T-helper 2 cell treated with Interferon-gamma antibody and Interleukin-4, amounts not matched to agents 5 μg/mL and 100 μg/mL, for 36 hours (primary cell): ENCODE results near the gene ATP10B.

ENCODE experiments used
- DNase-seq: peaks from one replicate; pipeline ENCODE4 v3.0.0; 2021; ENCODE audit warnings: low spot score
- H3K27ac Mint-ChIP-seq: one replicate; pipeline ENCODE4 v1.8.0; 2021; ENCODE audit warnings: mild to moderate bottlenecking, mixed read lengths
- H3K27me3 Mint-ChIP-seq: one replicate; pipeline ENCODE4 v1.8.0; 2021; ENCODE audit warnings: low read depth, mixed read lengths
- H3K36me3 Mint-ChIP-seq: one replicate; pipeline ENCODE4 v1.8.0; 2021; ENCODE audit warnings: low read depth, mixed read lengths
- H3K4me1 Mint-ChIP-seq: one replicate; pipeline ENCODE4 v1.8.0; 2021; ENCODE audit warnings: low read depth, mixed read lengths
- H3K4me3 Mint-ChIP-seq: one replicate; pipeline ENCODE4 v1.8.0; 2022; ENCODE audit warnings: mild to moderate bottlenecking, moderate library complexity, mixed read lengths
- H3K9me3 Mint-ChIP-seq: one replicate; pipeline ENCODE4 v1.8.0; 2021; ENCODE audit warnings: mixed read lengths

Gene ATP10B

DNA sequence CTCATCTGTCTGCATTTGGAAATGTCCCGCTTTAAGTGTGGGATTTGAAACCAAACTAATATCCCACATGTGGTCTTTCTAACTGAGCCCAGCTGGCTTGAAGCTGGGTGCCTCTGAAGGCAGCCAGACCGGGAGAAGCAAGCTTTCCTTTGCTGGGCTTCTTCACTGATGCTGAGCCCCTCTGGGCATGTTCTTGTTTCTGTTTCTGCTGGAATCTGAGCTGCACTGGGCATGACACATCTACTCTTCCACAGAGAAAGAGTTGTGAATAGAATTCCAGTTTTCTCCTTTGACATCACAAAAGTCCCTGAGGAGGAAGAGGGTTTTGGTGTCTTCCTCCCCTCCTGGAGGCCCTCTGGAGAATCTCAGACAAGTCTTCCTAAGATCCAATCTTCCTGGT is 179.5 kb downstream of the ATP10B start:
- H3K4me1 Mint-ChIP-seq = no peaks in the 10 kb centered on the region
- H3K27ac Mint-ChIP-seq = no peak overlapping the region
- H3K36me3 Mint-ChIP-seq = no peaks in the 10 kb centered on the region
- DNase-seq = no peak
- H3K4me3 Mint-ChIP-seq = no peak overlapping the region
- H3K9me3 Mint-ChIP-seq = no peaks in the 10 kb centered on the region
- H3K27me3 Mint-ChIP-seq = peaks cover 11% of the 10 kb centered on the region

DNA sequence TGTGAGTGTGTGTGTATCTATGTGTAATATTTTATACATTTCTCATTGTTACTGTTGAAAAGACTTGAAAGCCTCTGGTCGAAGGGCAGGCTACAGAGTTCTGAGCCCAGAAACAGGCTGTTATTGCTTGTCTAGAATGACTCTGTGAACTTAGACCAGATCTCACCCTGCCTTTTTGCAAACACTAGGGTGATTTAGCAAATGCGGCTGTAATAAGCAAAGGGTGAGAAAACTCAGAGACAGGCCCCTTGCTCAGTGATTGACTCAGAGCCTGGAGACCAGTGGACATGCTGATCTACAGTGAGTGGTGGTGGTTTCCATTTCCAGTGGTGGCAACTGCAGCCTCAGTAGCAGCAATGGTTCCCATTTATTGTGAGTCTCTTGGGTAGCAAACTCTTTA is 183.7 kb downstream of the ATP10B start:
- H3K4me1 Mint-ChIP-seq = no peaks in the 10 kb centered on the region
- H3K36me3 Mint-ChIP-seq = no peaks in the 10 kb centered on the region
- no peak overlapping the region for H3K27ac Mint-ChIP-seq
- H3K27me3 Mint-ChIP-seq = peaks cover 11% of the 10 kb centered on the region
- H3K9me3 Mint-ChIP-seq = no peaks in the 10 kb centered on the region
- no peak overlapping the region for H3K4me3 Mint-ChIP-seq
- DNase-seq = no peak

DNA sequence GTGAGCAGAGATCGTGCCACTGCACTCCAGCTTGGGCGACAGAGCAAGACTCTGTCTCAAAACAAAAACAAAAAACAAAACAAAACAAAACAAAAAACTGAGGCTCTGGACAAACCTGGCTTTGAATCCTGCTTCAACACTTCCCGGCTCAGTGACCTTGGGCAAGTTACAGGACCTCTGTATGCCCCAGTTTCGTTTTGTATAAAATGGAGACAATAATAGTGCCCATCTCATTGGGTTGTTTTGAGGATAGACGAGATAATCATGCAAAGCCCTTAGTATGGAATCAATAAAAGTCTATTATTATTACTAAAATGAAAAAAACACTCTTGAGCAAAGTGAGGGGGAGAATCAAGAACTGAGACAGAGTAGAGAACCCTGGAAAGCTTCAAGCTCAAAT is 184.9 kb downstream of the ATP10B start:
- no peaks in the 10 kb centered on the region for H3K4me1 Mint-ChIP-seq
- H3K27me3 Mint-ChIP-seq = peaks cover 7% of the 10 kb centered on the region
- DNase-seq = no peak
- H3K36me3 Mint-ChIP-seq = no peaks in the 10 kb centered on the region
- no peaks in the 10 kb centered on the region for H3K9me3 Mint-ChIP-seq
- H3K4me3 Mint-ChIP-seq = no peak overlapping the region
- no peak overlapping the region for H3K27ac Mint-ChIP-seq

DNA sequence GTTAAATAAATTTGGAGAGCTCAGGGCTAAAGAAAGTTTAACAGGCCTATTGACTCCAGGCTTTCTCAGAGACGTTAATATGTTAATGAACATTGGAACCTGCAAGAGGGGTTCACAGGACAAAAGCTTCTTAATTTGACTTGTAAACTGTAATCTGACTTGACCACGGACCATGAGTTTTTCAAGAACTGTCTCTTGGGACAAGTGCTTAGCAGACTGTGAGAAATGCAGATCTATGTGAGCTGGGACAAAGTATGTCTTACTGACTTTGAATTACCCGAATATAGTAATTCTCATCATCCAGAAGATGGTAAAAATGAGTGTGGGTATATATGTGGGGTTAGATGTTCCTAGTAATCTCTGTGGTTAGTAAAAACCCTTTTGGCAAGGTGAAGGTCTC is 186.6 kb downstream of the ATP10B start:
- Mint-ChIP-seq H3K36me3 (no peaks in the 10 kb centered on the region), H3K27me3 (peaks cover 5% of the 10 kb centered on the region), H3K9me3 (no peaks in the 10 kb centered on the region), H3K4me3 (no peak overlapping the region), H3K27ac (no peak overlapping the region), H3K4me1 (no peaks in the 10 kb centered on the region)
- DNase-seq = no peak

DNA sequence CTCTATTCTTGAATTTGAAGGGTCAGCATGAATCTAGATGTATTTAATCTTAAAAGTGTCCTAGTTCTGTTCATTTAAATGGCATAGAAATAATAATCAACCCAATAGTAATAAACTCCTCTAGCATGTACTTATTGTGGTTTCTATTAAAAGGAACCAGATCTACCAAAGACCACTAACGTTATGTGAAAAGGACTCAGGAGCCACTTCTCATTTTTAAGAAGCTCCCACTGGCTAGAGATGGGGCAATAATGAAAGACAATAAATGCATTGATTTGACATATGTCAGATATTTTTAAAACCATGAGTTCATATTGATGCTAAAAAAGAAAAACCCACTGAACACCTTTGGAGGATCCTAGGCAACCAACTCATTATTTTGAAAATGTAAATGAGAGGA is 191.9 kb downstream of the ATP10B start:
- H3K27ac Mint-ChIP-seq = no peak overlapping the region
- no peak overlapping the region for H3K4me3 Mint-ChIP-seq
- no peak for DNase-seq
- H3K4me1 Mint-ChIP-seq = peaks cover 20% of the 10 kb centered on the region
- peaks cover 6% of the 10 kb centered on the region for H3K9me3 Mint-ChIP-seq
- H3K36me3 Mint-ChIP-seq = peaks cover 5% of the 10 kb centered on the region
- no peaks in the 10 kb centered on the region for H3K27me3 Mint-ChIP-seq

DNA sequence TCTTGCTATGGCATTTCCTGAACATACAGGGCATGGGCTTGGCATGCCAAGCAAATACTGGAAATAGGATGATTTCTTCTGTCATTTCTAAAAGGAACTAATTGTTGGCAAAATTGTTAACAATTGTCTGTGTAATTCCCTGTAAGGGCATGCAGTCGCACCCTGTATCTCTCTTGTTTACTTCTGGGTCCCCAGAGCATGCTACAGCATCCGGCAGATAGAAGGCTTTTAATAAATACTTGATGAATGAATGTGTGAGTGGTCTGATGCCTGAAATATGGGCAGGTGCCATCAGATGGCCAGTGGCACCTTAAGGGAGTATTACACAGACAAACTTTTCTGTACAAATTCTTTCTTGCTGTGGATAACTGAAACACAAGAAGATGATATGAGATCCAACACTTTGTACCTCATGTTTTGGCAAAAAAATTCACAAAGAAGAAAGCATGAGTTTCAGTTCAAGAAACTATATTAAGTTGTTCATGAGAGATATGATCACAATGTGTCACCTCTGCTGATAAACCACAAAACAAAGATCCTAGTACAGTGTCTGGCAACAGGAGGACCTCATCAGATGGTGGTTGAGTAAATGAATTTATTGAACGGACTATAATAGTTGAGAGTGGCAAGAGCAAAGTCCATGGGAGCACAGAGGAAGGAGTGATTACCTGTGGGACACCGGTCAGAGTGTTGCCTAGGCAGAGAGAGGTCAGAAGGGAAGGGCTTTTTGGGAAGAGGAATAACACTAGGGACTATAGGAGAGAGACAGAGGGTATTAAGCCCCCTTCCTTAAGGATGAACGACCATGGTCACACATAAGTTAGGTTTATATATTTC is 194.2 kb downstream of the ATP10B start:
- peaks cover 20% of the 10 kb centered on the region for H3K4me1 Mint-ChIP-seq
- peak overlapping the region; percentile 61 for H3K4me3 Mint-ChIP-seq
- no peak for DNase-seq
- H3K27ac Mint-ChIP-seq = peak overlapping the region; percentile 43
- peaks cover 6% of the 10 kb centered on the region for H3K9me3 Mint-ChIP-seq
- H3K36me3 Mint-ChIP-seq = peaks cover 5% of the 10 kb centered on the region
- no peaks in the 10 kb centered on the region for H3K27me3 Mint-ChIP-seq

DNA sequence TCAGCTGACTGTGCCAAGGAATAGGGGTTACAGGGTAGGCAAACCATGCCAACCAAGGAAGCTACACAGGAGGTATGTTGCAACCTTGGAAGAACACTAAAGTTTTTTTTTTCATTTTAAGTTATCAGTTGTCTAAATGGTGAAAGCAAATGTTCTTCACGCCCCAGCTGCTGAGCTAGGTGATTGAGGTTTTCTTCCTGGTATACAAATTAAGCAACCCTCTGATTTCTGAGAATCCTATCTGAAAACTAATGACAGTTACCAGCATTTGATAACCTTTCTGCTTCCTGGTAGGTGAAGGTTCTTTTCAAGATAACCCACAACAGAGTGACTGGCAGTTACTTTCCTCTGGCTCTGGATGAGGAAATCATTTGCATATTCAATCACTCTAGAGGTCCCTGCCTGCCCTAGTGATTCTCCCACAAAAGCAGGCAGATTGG is 194.9 kb downstream of the ATP10B start:
- Mint-ChIP-seq H3K27me3 (no peaks in the 10 kb centered on the region), H3K27ac (peak overlapping the region; percentile 43), H3K9me3 (peaks cover 6% of the 10 kb centered on the region), H3K4me1 (peaks cover 20% of the 10 kb centered on the region), H3K36me3 (peaks cover 5% of the 10 kb centered on the region), H3K4me3 (peak overlapping the region; percentile 61)
- DNase-seq = no peak

DNA sequence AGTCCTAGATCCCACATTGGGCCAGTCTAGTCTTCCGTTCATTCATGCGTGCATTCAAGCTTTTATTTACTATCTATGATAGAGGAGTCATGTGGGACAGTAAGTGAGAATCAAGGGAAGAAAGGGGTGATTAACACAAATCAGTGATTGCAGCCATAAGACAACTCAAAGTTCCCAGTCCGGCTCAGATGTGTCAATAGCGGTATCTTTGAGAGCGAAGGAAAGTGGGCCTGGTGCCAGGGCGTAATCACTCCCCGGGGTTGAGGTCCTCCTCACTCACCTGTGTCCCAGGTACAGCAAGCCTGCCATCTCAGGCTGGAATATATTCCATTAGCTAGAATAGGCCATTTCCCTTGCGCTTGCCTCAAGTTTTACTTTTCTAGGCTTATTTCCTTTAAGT is 196.3 kb downstream of the ATP10B start:
- Mint-ChIP-seq H3K4me3 (no peak overlapping the region), H3K9me3 (peaks cover 6% of the 10 kb centered on the region), H3K27ac (no peak overlapping the region), H3K4me1 (peaks cover 20% of the 10 kb centered on the region), H3K36me3 (peaks cover 5% of the 10 kb centered on the region), H3K27me3 (no peaks in the 10 kb centered on the region)
- DNase-seq = no peak

DNA sequence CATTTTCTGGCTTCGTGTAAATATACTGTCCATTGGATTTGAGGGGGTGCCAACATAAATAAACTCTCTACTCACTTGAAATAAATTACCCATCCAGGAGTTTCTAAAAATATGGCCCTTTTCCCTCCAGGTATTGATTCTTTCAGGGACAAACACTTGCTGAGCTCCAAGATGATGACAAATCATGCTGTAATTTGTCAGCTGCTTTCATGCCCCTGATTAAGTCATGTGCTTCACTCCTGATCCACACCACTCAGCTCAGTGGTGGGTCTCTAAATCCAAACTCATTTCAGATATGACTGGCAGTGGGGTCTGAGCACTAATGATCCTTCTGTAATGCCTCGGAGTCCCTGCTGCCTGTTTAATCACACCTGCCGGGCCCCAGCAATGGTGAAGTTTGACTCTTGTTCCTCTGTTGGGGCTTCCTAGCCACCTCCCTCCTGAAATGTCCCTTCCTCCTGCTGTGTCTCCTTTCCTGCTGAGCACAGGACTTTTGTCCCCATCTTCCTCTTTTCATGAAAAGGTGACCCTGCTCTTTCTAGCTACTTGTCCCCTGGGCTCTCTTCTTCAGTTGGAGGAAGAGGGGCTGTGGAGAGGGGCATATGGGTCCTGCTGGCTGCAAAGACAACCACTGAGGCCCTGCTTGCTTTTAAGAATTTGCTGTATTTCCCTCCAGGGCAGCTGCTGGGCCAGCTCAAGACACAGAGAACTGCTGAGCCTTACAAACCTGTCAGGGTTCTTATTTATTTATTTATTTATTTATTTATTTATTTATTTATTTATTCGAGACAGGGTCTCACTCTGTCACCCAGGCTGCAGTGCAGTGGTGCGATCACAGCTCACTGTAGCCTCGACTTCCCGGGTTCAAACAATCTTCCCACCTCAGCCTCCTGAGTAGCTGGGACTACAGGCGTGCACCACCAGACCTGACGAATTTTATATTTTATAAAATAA is 200.0 kb downstream of the ATP10B start:
- Mint-ChIP-seq H3K9me3 (no peaks in the 10 kb centered on the region), H3K36me3 (peaks cover 5% of the 10 kb centered on the region), H3K4me3 (no peak overlapping the region), H3K4me1 (peaks cover 9% of the 10 kb centered on the region), H3K27me3 (no peaks in the 10 kb centered on the region), H3K27ac (no peak overlapping the region)
- no peak for DNase-seq

DNA sequence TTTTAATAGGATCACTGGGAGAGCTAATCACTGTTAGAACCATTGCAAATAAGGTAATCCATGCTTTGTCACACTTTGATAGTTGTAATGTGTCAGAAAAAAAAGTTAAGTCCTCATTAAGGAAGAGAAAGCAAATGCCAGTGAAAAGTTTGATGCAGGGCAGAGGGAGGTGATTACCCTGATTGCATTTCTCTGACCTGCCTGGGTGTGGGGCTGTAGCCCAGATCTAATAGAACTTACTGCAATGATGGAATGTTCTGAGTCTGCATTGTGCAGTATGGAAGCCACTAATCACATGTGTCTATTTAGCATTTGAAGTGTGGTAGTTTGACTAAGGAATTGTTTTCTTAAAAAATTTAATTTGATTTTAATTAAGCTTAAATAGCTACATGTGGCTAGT is 202.7 kb downstream of the ATP10B start:
- Mint-ChIP-seq H3K4me3 (no peak overlapping the region), H3K9me3 (no peaks in the 10 kb centered on the region), H3K27me3 (no peaks in the 10 kb centered on the region), H3K27ac (no peak overlapping the region), H3K4me1 (no peaks in the 10 kb centered on the region), H3K36me3 (no peaks in the 10 kb centered on the region)
- DNase-seq = no peak

DNA sequence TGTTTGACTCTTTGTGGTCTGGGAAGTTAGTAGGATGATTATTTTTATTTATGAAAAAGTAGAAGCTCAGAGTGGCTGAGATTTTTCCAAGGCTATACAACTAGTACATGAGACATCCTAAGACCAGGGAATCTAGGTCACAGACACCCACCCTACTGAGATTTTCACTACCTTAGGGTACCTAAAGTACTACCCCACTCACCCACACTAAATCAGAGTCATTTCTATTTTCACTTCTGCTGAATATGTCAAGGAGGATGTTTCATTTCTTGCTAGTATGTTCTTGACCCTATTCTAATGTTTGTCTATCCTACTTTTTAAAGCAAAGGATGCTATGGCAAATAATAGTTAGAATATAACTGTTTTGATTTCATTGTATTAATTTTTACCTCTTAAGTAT is 206.0 kb downstream of the ATP10B start:
- Mint-ChIP-seq H3K27me3 (no peaks in the 10 kb centered on the region), H3K4me1 (no peaks in the 10 kb centered on the region), H3K4me3 (no peak overlapping the region), H3K36me3 (no peaks in the 10 kb centered on the region), H3K9me3 (no peaks in the 10 kb centered on the region), H3K27ac (no peak overlapping the region)
- no peak for DNase-seq

DNA sequence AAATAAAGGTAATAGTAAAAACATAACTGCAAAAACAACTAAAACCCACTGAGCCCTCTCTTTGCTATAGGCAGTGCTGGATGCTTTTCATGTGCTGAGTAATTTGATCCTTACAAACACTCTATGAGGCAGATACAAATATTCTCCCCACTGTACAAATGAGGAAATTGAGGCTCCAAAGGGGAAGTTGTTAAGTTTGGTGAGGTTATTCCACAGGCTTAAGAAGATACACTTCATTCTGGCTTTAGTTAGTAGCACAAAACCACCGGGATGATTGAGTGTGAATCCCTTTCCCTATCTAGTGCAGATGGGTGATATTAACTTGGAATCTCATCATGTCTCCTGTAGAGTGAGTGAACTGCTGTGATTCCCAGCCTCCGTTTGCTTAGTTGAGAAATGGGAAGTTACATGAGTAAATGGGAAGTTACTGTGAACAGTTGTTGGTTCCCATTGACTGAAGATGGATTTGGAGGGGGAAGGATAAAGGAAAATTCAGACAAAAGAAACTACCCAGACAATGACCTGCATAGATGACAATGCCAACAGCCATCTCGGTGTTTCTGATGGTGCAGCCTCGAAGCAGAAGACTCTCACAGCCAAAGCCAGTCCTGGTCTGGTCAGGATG is 208.3 kb downstream of the ATP10B start:
- Mint-ChIP-seq H3K9me3 (no peaks in the 10 kb centered on the region), H3K27ac (no peak overlapping the region), H3K27me3 (no peaks in the 10 kb centered on the region), H3K36me3 (no peaks in the 10 kb centered on the region), H3K4me1 (no peaks in the 10 kb centered on the region), H3K4me3 (no peak overlapping the region)
- DNase-seq = no peak

DNA sequence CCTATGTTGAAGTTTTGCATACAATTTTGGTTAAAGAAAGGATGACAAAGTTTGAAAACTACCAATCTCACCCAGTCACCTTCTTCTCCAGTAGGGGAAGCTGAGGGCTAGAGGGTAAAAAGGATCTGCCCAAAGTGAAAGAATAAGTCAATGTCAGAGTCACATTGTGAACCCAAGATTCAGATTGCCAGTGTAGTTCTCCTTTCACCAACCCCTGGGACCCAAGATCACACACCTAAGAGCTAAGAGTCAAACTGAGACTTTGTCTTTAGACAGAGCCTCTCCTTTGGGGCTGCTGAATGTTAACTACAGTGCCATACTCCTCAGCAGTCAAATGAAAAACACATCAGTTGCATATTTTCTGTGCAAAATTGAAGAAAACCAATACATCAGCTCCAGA is 210.6 kb downstream of the ATP10B start:
- no peaks in the 10 kb centered on the region for H3K4me1 Mint-ChIP-seq
- no peak overlapping the region for H3K4me3 Mint-ChIP-seq
- DNase-seq = no peak
- H3K27ac Mint-ChIP-seq = no peak overlapping the region
- H3K36me3 Mint-ChIP-seq = no peaks in the 10 kb centered on the region
- H3K9me3 Mint-ChIP-seq = no peaks in the 10 kb centered on the region
- no peaks in the 10 kb centered on the region for H3K27me3 Mint-ChIP-seq

DNA sequence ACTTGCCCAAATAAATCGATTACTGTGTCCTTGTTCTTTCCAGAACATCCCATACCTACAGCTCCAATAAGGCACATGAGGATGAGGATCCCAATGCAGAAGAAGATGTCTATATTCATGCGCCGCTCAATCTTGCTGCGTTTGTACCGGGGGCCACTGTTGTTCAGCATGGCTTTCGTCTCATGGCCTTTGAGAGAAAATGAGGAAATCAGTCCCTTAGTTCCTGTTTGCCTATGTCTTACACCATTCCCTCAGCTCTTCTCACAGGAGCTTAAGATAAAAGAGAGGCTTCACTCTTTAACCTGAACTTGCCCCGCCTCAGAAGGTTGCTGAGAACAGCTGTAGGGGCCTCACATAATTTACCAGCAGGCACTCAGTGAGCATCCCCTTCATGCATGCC is 211.6 kb downstream of the ATP10B start:
- Mint-ChIP-seq H3K9me3 (no peaks in the 10 kb centered on the region), H3K27ac (no peak overlapping the region), H3K27me3 (no peaks in the 10 kb centered on the region), H3K4me1 (no peaks in the 10 kb centered on the region), H3K4me3 (no peak overlapping the region), H3K36me3 (no peaks in the 10 kb centered on the region)
- DNase-seq = no peak
